Endothelial cell of coronary artery (primary cell): ENCODE results near the gene KRTAP23-1. TPM values are rescaled to one million over a fixed set of nuclear protein-coding genes. Genes with fewer than 3 reads are reported as not detected.

Experiments
- total RNA-seq: library from RNA; depleted of rRNA; stranded (reverse); fragments of >200 nt; gene quantifications from 2 replicates; pipeline ENCODE4 v1.2.3, GENCODE V29; 2014

The KRTAP23-1 gene, protein sequence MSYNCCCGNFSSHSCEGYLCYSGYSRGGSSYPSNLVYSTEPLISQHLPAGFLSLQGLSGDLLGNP
- not detected in 2 replicates for total RNA-seq

DNA sequence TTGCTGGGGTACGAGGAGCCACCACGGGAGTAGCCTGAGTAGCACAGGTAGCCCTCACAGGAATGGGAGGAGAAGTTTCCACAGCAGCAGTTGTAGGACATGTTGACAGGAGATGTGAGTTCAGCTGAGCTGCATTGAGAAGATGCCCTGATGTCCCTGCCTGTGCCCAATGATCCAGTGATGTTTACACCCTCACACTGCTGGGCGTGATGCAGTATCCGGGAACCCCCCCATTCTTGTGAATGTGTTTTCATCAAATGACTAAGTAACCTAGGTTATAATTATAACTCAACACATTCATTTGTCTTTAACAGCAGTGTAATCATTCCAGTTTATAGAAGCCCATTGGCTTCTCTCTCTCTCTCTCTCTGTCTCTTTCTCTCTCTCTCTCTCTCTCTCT is at the start of gene KRTAP23-1:
KRTAP23-1 (minus strand) TSS at position 101 of the 400 bp plus-strand sequence; CDS start at position 101, 0 bp downstream.

DNA sequence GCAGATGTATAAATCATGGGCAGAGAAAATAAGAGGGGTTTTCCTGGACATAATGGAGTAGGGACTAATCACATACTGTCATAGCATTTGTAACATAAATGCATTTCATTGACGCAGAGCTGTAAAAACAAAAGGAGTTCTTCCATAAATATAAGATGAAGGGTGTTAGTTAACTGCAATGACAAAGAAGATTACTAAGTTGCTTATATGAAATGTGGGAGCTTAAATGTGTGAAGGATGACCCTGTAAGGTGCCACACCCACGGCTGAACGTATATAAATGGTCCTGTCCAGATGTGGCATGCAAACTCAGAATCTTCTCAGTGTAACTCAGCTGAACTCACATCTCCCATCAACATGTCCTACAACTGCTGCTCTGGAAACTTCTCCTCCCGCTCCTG is 47.3 kb upstream of the KRTAP23-1 start, which contains the start of gene KRTAP13-1:
KRTAP13-1 (plus strand) TSS at position 301 of the 400 bp plus-strand sequence; CDS start at position 357, 56 bp downstream.

DNA sequence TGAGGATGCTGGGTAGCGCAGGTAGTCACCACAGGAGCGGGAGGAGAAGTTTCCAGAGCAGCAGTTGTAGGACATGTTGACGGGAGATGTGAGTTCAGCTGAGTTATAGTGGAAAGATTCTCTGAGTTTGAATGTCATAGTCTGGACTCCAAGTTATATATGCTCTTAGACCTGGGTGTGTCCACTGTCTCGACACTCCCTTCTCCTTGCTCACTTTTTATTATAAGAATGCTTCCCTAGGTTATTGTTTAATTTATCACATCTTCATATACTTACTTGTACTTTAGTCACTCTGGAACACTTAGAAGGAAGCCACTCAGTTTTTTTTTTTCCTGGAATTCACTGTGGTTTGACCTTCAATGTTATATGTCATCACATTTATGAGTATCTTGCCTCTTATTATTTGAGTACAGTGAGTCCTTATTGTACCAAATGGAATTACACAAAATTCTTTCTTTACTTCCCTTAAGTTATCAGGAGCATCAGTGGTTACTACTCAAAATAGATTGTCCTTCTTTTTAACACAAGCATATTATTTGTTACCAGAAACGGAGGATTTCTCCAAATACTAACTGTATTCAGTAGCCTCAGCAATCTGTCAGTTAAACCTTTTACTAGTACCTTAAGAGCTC is 23.8 kb upstream of the KRTAP23-1 start, which contains the start of gene KRTAP13-2:
KRTAP13-2 (minus strand) TSS at position 133 of the 632 bp plus-strand sequence; CDS start at position 75, 58 bp downstream.

DNA sequence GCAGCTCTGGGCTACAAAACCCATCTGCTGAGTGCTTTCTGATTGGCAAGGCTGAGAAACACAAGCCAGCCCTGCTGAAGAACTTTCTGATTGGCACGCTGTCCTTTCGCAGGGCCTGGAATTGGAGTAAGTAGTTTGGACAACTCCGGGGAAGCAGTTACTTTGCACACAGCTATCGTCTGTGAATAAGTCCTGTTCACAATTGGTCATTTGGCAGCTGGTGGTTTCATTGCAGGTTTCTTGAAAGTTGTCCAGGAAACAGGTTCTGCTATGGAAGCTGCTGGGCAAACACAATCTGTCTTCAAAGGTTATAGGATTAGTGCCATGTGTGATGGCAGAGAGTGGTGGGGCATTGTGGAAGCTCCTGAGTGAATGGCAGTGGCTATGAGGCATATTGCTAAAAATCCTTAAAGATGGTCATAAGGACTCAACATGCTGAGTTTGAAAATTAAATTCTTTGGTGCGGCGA is 11.1 kb downstream of the KRTAP23-1 start, which contains the start of gene KRTAP27-1:
KRTAP27-1 (minus strand) TSS at position 419 of the 469 bp plus-strand sequence; CDS start at position 393, 26 bp downstream.

DNA sequence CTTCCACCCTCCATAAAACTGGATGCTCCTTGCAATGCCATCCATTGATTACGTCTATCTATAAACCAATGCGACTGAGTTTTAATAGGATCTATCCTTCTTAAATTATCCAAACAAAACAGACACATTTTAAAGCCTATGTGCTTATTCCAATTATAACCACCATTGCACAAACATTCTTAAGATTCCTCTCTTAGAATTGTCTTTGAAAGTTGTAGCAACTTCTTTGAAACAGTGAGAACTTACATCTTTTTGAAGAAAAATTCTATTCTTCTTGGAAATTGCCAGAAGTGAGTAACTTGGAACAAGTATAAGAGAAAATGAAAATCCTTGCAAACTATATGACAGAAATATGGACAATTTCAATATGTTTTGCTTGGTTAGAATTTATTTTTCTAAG is 28.2 kb downstream of the KRTAP23-1 start, which contains the start of gene KRTAP26-1:
KRTAP26-1 (minus strand) TSS at position 101 of the 400 bp plus-strand sequence. CDS start 280 bp downstream, outside the sequence.

Other genes starting within 250 kb of the KRTAP23-1 start
- not detected in 2 replicates for gene CLDN17, start 181.8 kb downstream of the KRTAP23-1 start, total RNA-seq
- not detected in 2 replicates for gene CLDN8, start 132.5 kb downstream of the KRTAP23-1 start, total RNA-seq
- not detected in 2 replicates for gene KRTAP24-1, start 65.7 kb downstream of the KRTAP23-1 start, total RNA-seq
- gene KRTAP25-1, start 59.1 kb downstream of the KRTAP23-1 start, total RNA-seq: not detected in 2 replicates
- gene KRTAP26-1, start 28.3 kb downstream of the KRTAP23-1 start, total RNA-seq: not detected in 2 replicates
- not detected in 2 replicates for gene KRTAP27-1, start 10.9 kb downstream of the KRTAP23-1 start, total RNA-seq
- gene KRTAP13-2, start 23.7 kb upstream of the KRTAP23-1 start, total RNA-seq: not detected in 2 replicates
- not detected in 2 replicates for gene KRTAP13-1, start 47.4 kb upstream of the KRTAP23-1 start, total RNA-seq
- not detected in 2 replicates for gene KRTAP13-3, start 77.3 kb upstream of the KRTAP23-1 start, total RNA-seq
- gene KRTAP13-4, start 81.6 kb upstream of the KRTAP23-1 start, total RNA-seq: not detected in 2 replicates
- gene KRTAP15-1, start 91.7 kb upstream of the KRTAP23-1 start, total RNA-seq: not detected in 2 replicates
- gene KRTAP19-1, start 131.8 kb upstream of the KRTAP23-1 start, total RNA-seq: not detected in 2 replicates
- gene KRTAP19-2, start 138.8 kb upstream of the KRTAP23-1 start, total RNA-seq: not detected in 2 replicates
- gene KRTAP19-3, start 143.4 kb upstream of the KRTAP23-1 start, total RNA-seq: not detected in 2 replicates
- not detected in 2 replicates for gene KRTAP19-4, start 148.6 kb upstream of the KRTAP23-1 start, total RNA-seq
- not detected in 2 replicates for gene KRTAP19-5, start 153.5 kb upstream of the KRTAP23-1 start, total RNA-seq
- gene KRTAP19-6, start 193.3 kb upstream of the KRTAP23-1 start, total RNA-seq: not detected in 2 replicates
- gene KRTAP19-7, start 212.7 kb upstream of the KRTAP23-1 start, total RNA-seq: not detected in 2 replicates
- gene KRTAP22-2, start 241.8 kb upstream of the KRTAP23-1 start, total RNA-seq: not detected in 2 replicates
- not detected in 2 replicates for gene KRTAP6-3, start 243.8 kb upstream of the KRTAP23-1 start, total RNA-seq